ENCODE results near the gene CARMIL1. TPM values are rescaled to one million over a fixed set of nuclear protein-coding genes. Genes with fewer than 3 reads are reported as not detected.

CARMIL1 gene
- total RNA-seq, 1 experiment from 2014 or later = 25.2 TPM

DNA sequence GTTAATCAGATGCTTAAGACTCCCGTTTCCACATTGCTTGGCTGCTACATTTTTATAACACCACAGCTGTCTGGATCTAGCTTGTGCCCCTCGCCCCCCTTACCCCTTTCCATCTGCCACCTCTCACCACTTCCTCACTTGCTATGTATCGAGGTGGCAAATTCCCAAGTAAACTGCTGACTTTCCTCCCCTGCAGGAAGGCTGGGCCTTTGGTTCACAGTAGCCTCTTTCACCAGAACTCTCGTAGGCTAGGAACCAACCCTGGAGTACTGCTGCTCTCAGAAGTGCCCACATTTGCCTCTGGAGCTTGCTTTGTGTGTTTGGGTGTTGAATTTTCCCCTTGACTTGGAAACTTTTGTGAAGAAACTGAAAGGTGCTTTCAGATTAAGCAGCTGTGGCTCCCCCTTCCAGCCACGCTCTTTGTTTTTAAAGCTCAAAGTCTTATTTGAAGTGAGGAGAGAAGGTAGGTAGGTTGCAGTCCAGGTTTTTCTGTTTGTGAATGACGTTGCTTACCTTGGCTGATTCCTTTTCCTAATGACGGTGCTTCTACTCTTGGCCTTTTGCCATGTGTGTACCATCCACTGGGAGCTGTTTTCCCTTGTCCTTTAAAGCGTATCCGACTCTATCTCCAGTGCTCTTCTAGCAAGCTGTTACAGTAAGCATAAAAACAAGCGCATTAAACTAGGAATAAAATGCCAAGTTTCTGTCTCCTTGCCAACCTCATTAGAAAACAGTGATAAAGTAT lies 90.4 kb downstream of the CARMIL1 start:
- Mint-ChIP-seq H3K36me3 (ENCODE audit: insufficient read depth, unreplicated experiment) (no peaks in the 10 kb centered on the region), H3K4me3 (ENCODE audit: unreplicated experiment) (no peak overlapping the region), H3K4me1 (ENCODE audit: insufficient read depth, unreplicated experiment) (peaks cover 24% of the 10 kb centered on the region), H3K27ac (ENCODE audit: low read depth, unreplicated experiment) (peak overlapping the region; percentile 62), H3K27me3 (ENCODE audit: insufficient read depth, unreplicated experiment) (no peaks in the 10 kb centered on the region), H3K9me3 (ENCODE audit: unreplicated experiment) (peaks cover 7% of the 10 kb centered on the region)
- TF ChIP-seq, protein P1, sequence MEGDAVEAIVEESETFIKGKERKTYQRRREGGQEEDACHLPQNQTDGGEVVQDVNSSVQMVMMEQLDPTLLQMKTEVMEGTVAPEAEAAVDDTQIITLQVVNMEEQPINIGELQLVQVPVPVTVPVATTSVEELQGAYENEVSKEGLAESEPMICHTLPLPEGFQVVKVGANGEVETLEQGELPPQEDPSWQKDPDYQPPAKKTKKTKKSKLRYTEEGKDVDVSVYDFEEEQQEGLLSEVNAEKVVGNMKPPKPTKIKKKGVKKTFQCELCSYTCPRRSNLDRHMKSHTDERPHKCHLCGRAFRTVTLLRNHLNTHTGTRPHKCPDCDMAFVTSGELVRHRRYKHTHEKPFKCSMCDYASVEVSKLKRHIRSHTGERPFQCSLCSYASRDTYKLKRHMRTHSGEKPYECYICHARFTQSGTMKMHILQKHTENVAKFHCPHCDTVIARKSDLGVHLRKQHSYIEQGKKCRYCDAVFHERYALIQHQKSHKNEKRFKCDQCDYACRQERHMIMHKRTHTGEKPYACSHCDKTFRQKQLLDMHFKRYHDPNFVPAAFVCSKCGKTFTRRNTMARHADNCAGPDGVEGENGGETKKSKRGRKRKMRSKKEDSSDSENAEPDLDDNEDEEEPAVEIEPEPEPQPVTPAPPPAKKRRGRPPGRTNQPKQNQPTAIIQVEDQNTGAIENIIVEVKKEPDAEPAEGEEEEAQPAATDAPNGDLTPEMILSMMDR (IDR thresholded peaks at IDR 0.05; ENCODE audit: unreplicated experiment) = no peak
- intact Hi-C loops (cut with micrococcal nuclease) = loop anchor here (5.0 kb wide), 1 partner anchor 92 kb away; the partner anchor contains the start of gene CARMIL1
- peak; percentile 16 for DNase-seq (ENCODE audit: unreplicated experiment)
- ChIA-PET CTCF (interaction anchor here (0.5 to 1.1 kb wide), 7 partner anchors 12 to 102 kb away, joined by 3 to 6 read pairs (median 3); partner anchors contain the start of gene CARMIL1), POLR2A (interaction anchor here (0.6 to 1.7 kb wide), 5 partner anchors 17 to 92 kb away, joined by 3 to 5 read pairs (median 4); partner anchors contain the start of gene CARMIL1)
- BruUV-seq (replicated peaks) = no TSS peak

DNA sequence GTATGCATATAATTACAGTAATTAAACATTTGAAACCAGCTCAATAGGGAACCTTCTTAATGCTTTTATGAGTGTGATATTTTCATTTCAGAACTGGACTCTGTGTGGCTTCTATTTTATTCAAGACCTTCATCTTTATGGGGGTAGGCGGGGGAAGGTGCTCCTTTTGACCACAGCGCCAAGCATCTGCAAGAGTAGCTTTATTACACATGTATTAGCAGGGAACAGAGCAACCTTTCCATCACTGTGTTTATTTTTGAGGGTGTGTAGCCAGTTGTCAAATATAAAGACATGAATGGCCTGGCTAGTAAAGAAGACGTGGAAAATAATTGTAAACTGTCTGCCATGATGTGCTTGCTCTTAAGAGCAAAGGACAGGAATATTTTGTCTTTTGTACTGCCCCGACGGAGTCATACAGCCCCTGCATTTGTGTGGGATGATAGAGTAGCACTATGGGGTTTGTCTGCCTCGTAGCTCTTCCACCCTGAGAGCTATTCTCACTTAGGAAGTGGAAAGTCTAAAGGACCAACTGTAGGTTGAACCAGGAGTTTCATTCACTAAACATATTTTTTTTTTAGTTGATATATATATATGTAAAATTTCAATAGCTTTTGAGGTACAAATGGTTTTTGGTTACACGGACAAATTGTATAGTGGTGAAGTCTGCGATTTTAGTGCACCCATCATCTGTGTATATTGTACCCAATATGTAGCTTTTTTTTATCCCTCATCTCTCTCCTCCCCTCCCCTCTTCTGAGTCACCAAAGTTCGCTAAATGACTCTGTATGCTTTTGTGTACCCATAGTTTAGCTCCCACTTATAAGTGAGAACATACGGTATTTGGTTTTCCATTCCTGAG lies 91.2 kb downstream of the CARMIL1 start:
- no peaks in the 10 kb centered on the region for H3K27me3 Mint-ChIP-seq (ENCODE audit: insufficient read depth, unreplicated experiment)
- DNase-seq (ENCODE audit: unreplicated experiment) = no peak
- H3K36me3 Mint-ChIP-seq (ENCODE audit: insufficient read depth, unreplicated experiment) = no peaks in the 10 kb centered on the region
- H3K27ac Mint-ChIP-seq (ENCODE audit: low read depth, unreplicated experiment) = no peak overlapping the region
- ChIA-PET POLR2A (interaction anchor here (0.6 to 1.7 kb wide), 5 partner anchors 18 to 93 kb away, joined by 3 to 5 read pairs (median 4); partner anchors contain the start of gene CARMIL1), CTCF (interaction anchor here (0.5 to 1.1 kb wide), 6 partner anchors 16 to 102 kb away, joined by 3 to 6 read pairs (median 3); partner anchors contain the start of gene CARMIL1)
- H3K9me3 Mint-ChIP-seq (ENCODE audit: unreplicated experiment) = peaks cover 10% of the 10 kb centered on the region
- H3K4me1 Mint-ChIP-seq (ENCODE audit: insufficient read depth, unreplicated experiment) = peaks cover 24% of the 10 kb centered on the region
- TF ChIP-seq, protein P1 (IDR thresholded peaks at IDR 0.05; ENCODE audit: unreplicated experiment) = no peak
- H3K4me3 Mint-ChIP-seq (ENCODE audit: unreplicated experiment) = no peak overlapping the region
- BruUV-seq (replicated peaks) = no TSS peak
- intact Hi-C loops (cut with micrococcal nuclease) = no loop called here

DNA sequence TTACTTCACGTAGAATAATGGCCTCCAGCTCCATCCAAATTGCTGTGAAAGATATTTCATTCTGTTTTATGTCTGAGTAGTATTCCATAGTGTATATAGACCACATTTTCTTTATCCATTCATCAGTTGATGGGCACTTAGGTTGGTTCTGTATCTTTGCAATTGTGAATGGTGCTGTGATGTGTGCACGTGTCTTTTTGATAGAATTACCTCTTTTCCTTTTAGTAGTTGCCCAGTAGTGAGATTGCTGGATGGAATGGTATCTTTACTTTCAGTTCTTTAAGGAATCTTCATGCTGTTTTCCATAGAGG lies 91.8 kb downstream of the CARMIL1 start:
- BruUV-seq (replicated peaks) = no TSS peak
- TF ChIP-seq, protein P1 (IDR thresholded peaks at IDR 0.05; ENCODE audit: unreplicated experiment) = no peak
- DNase-seq (ENCODE audit: unreplicated experiment) = no peak
- ChIA-PET POLR2A (interaction anchor here (1.4 kb wide), 1 partner anchor 92 kb away, joined by 3 read pairs; the partner anchor contains the start of gene CARMIL1), CTCF (interaction anchor here (0.8 to 1.1 kb wide), 2 partner anchors 87 to 92 kb away, joined by 3 read pairs; partner anchors contain the start of gene CARMIL1)
- no peak overlapping the region for H3K27ac Mint-ChIP-seq (ENCODE audit: low read depth, unreplicated experiment)
- peaks cover 10% of the 10 kb centered on the region for H3K9me3 Mint-ChIP-seq (ENCODE audit: unreplicated experiment)
- H3K36me3 Mint-ChIP-seq (ENCODE audit: insufficient read depth, unreplicated experiment) = no peaks in the 10 kb centered on the region
- H3K4me3 Mint-ChIP-seq (ENCODE audit: unreplicated experiment) = no peak overlapping the region
- intact Hi-C loops (cut with micrococcal nuclease) = no loop called here
- H3K27me3 Mint-ChIP-seq (ENCODE audit: insufficient read depth, unreplicated experiment) = no peaks in the 10 kb centered on the region
- H3K4me1 Mint-ChIP-seq (ENCODE audit: insufficient read depth, unreplicated experiment) = peaks cover 24% of the 10 kb centered on the region

DNA sequence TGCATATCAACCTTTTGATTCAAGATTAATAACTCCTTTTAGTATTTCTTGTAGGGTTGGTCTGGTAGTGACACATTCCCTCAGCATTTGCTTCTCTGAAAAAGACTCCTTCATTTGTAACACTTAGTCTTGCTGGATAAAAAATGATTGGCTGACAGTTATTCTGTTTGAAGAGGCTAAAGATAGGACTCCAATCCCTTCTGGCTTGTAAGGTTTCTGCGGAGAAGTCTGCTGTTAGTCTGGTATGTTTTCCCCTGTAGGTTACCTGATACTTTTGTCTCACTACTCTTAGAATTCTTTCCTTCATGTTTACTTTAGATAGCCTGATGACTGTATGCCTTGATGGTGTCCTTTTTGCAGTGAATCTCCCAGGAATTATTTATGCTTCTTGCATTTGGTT lies 96.0 kb downstream of the CARMIL1 start:
- no peak overlapping the region for H3K27ac Mint-ChIP-seq (ENCODE audit: low read depth, unreplicated experiment)
- no peak for DNase-seq (ENCODE audit: unreplicated experiment)
- no TSS peak for BruUV-seq (replicated peaks)
- H3K36me3 Mint-ChIP-seq (ENCODE audit: insufficient read depth, unreplicated experiment) = no peaks in the 10 kb centered on the region
- H3K27me3 Mint-ChIP-seq (ENCODE audit: insufficient read depth, unreplicated experiment) = no peaks in the 10 kb centered on the region
- H3K4me3 Mint-ChIP-seq (ENCODE audit: unreplicated experiment) = no peak overlapping the region
- H3K4me1 Mint-ChIP-seq (ENCODE audit: insufficient read depth, unreplicated experiment) = peaks cover 1% of the 10 kb centered on the region
- intact Hi-C loops (cut with micrococcal nuclease) = no loop called here
- ChIA-PET POLR2A (interaction anchor here (0.7 to 1.1 kb wide), 2 partner anchors 13 to 92 kb away, joined by 3 read pairs; no protein-coding TSS in a partner anchor), CTCF (interaction anchor here (0.6 kb wide), 1 partner anchor 78 kb away, joined by 3 read pairs; no protein-coding TSS in a partner anchor)
- peaks cover 10% of the 10 kb centered on the region for H3K9me3 Mint-ChIP-seq (ENCODE audit: unreplicated experiment)
- TF ChIP-seq, protein P1 (IDR thresholded peaks at IDR 0.05; ENCODE audit: unreplicated experiment) = no peak
